NB4 (cell line): ENCODE data around the gene SHB.

Experiments used
- DNase-seq: peaks from one replicate; pipeline ENCODE4 v3.0.0; 2010; ENCODE audit warnings: low read depth
- H3K4me3 ChIP-seq: one replicate; pipeline ENCODE4 v1.5.1; 2011; ENCODE audit warnings: mild to moderate bottlenecking, low read depth, low read length, moderate library complexity
- CTCF ChIP-seq: IDR thresholded peaks from one replicate; pipeline ENCODE4 v1.5.1; 2012; ENCODE audit warnings: low read depth, low read length
- MAX ChIP-seq: IDR thresholded peaks from 2 replicates; pipeline ENCODE4 v1.6.1; 2011; ENCODE audit warnings: low read depth, low read length
- MYC ChIP-seq: IDR thresholded peaks from 2 replicates; pipeline ENCODE4 v1.6.1; 2011; ENCODE audit warnings: low read depth, low read length
- POLR2A ChIP-seq: IDR thresholded peaks from 2 replicates; pipeline ENCODE4 v1.6.1; 2011; ENCODE audit warnings: mild to moderate bottlenecking; ENCODE audit not compliant: insufficient read length; ENCODE audit errors: extremely low read depth

SHB gene

GRCh38 chr9:37957664-37957953, 111.4 kb downstream of the SHB start:
- no peak overlapping the region for H3K4me3 ChIP-seq
- TF ChIP-seq POLR2A (no peak), CTCF (no peak), MAX (no peak), MYC (no peak)
- no peak for DNase-seq

- no peak for TF ChIP-seq POLR2A
- DNase-seq: no peak
- no peak overlapping the region for H3K4me3 ChIP-seq
Measured at GRCh38 chr9:37956904-37957663, 111.9 kb downstream of the SHB start.

GRCh38 chr9:37956423-37956820, 112.6 kb downstream of the SHB start:
- H3K4me3 ChIP-seq: no peak overlapping the region
- TF ChIP-seq POLR2A (no peak), CTCF (no peak), MAX (no peak), MYC (no peak)
- no peak for DNase-seq

- no peak for DNase-seq
- no peak overlapping the region for H3K4me3 ChIP-seq
- TF ChIP-seq POLR2A (no peak), CTCF (no peak), MAX (no peak), MYC (no peak)
Measured at GRCh38 chr9:37955781-37956422, 113.1 kb downstream of the SHB start.

- DNase-seq: no peak
- no peak overlapping the region for H3K4me3 ChIP-seq
Measured at GRCh38 chr9:37954581-37954981, 114.4 kb downstream of the SHB start.

More at GRCh38 chr9:37954581-37954981, 114.4 kb downstream of the SHB start:
- no peak for TF ChIP-seq CTCF
